ENCODE results near the gene UBQLN4.

GRCh38 chr1:156053768-156054499, at the start of gene UBQLN4:
- TF ChIP-seq, protein P1, sequence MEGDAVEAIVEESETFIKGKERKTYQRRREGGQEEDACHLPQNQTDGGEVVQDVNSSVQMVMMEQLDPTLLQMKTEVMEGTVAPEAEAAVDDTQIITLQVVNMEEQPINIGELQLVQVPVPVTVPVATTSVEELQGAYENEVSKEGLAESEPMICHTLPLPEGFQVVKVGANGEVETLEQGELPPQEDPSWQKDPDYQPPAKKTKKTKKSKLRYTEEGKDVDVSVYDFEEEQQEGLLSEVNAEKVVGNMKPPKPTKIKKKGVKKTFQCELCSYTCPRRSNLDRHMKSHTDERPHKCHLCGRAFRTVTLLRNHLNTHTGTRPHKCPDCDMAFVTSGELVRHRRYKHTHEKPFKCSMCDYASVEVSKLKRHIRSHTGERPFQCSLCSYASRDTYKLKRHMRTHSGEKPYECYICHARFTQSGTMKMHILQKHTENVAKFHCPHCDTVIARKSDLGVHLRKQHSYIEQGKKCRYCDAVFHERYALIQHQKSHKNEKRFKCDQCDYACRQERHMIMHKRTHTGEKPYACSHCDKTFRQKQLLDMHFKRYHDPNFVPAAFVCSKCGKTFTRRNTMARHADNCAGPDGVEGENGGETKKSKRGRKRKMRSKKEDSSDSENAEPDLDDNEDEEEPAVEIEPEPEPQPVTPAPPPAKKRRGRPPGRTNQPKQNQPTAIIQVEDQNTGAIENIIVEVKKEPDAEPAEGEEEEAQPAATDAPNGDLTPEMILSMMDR (IDR thresholded peaks at IDR 0.05) = peak; percentile 47 to 90 (median 60)
- TF ChIP-seq POLR2A (IDR thresholded peaks at IDR 0.05) (no peak), EP300 (IDR thresholded peaks at IDR 0.05) (no peak), POLR2AphosphoS5 (IDR thresholded peaks at IDR 0.05) (peak in 1 of 2 donors; percentile 18)
